H1 (cell line): ENCODE results near the gene LGALSL. TPM values are rescaled to one million over a fixed set of nuclear protein-coding genes. Genes with fewer than 3 reads are reported as not detected.

ENCODE experiments used
- BRCA1 ChIP-seq: IDR thresholded peaks from 2 replicates; pipeline ENCODE4 v1.6.1; 2012; ENCODE audit warnings: low read depth, low read length, improper control_type of control experiment
- polyA plus RNA-seq, 7 experiments: library from polyadenylated mRNA; depleted of rRNA in 3 of 7; stranded (reverse) in 5 of 7; unstranded in 2 of 7; fragments of >200 nt in 5 of 7; fragments of 200-250 nt in 2 of 7; gene quantifications; 1 replicate in 5 of 7; 2 replicates in 1 of 7; 4 replicates in 1 of 7; pipeline versions ENCODE4 v1.2.1 to v1.2.3, GENCODE V29; 2011 to 2013; ENCODE audit warnings: missing spikeins in 2 of 7, mixed read lengths in 2 of 7
- total RNA-seq: library from RNA; stranded (reverse); fragmentation: NEBNext Ultra II Directional; extraction: Animal tissue kit (Norgen Biotek cat#: 25700); gene quantifications from 2 replicates; pipeline ENCODE4 v1.2.1, GENCODE V29; 2021

LGALSL gene
- total and polyA plus RNA-seq, 2 of the 8 experiments (the other 6 are each of a cell fraction or from before 2014, with no cell fraction given): 13.6 to 32.3 TPM

GRCh38 chr2:64434039-64434657 is 19.8 kb upstream of the LGALSL start (continued):
- TF ChIP-seq BRCA1: no peak
